H1 (cell line): ENCODE measurements around the gene FEZF1. TPM values are rescaled to one million over a fixed set of nuclear protein-coding genes. Genes with fewer than 3 reads are reported as not detected.

Experiments used
- CTCF ChIA-PET: fragments of 300-600 bp; sonication (Branson Sonifier 250); formaldehyde crosslinking; loops from one replicate; lab custom pipeline; 2021; ENCODE audit not compliant: partially characterized antibody; lab: Charles Lee
- POLR2A ChIA-PET: fragments of 300-600 bp; sonication (Branson Sonifier 250); formaldehyde crosslinking; loops from one replicate; lab custom pipeline; 2021; ENCODE audit warnings: inconsistent platforms; ENCODE audit not compliant: partially characterized antibody; lab: Charles Lee
- DNase-seq, 2 experiments: peaks; one replicate each; pipeline versions ENCODE4 v3.0.0 to v3.0.0-alpha.2; 2010 to 2022; ENCODE audit warnings: low spot score in 2 of 2, low read depth in 1 of 2, mixed read lengths in 1 of 2
- FAIRE-seq: peaks from 2 replicates; lab custom pipeline; 2011; peaks lifted over from hg19 to GRCh38; lab: Jason Lieb, UNC
- H2AFZ ChIP-seq: 2 replicates; pipeline ENCODE4 v1.8.1; 2012; ENCODE audit warnings: low read length, inconsistent platforms
- H2AK5ac ChIP-seq: 2 replicates; pipeline ENCODE4 v1.6.1; 2013; ENCODE audit warnings: low read depth, low read length
- H2BK120ac ChIP-seq: replicated peaks from 2 replicates; pipeline ENCODE3; 2013; ENCODE audit warnings: low read depth, low read length, inconsistent platforms
- H2BK12ac ChIP-seq: 2 replicates; pipeline ENCODE4 v1.6.1; 2013; ENCODE audit warnings: low read depth, low read length
- H2BK15ac ChIP-seq: 2 replicates; pipeline ENCODE4 v1.6.1; 2013; ENCODE audit warnings: low read length
- H2BK20ac ChIP-seq: 2 replicates; pipeline ENCODE4 v1.6.1; 2013; ENCODE audit warnings: low read length
- H2BK5ac ChIP-seq: 2 replicates; pipeline ENCODE4 v1.6.1; 2013; ENCODE audit warnings: low read depth, low read length
- H3K14ac ChIP-seq: 2 replicates; pipeline ENCODE4 v1.6.1; 2013; ENCODE audit warnings: inconsistent platforms; ENCODE audit not compliant: insufficient read length
- H3K18ac ChIP-seq: 2 replicates; pipeline ENCODE4 v1.6.1; 2013; ENCODE audit warnings: low read length; ENCODE audit errors: extremely low read depth
- H3K23ac ChIP-seq: 2 replicates; pipeline ENCODE4 v1.6.1; 2013; ENCODE audit warnings: inconsistent platforms; ENCODE audit not compliant: insufficient read length
- H3K23me2 ChIP-seq: 2 replicates; pipeline ENCODE4 v1.6.1; 2013; ENCODE audit warnings: low read depth, low read length
- H3K27ac ChIP-seq: 2 replicates; pipeline ENCODE4 v1.6.1; 2011; ENCODE audit warnings: low read depth, low read length, inconsistent platforms
- H3K27me3 ChIP-seq, 4 experiments: replicated peaks in 1 of 4; 1 replicate in 1 of 4; 2 replicates in 3 of 4; pipeline versions ENCODE4 v1.6.1 to v1.8.1; 2011 to 2013; ENCODE audit warnings: low read length in 3 of 4, mild to moderate bottlenecking in 3 of 4, inconsistent platforms in 2 of 4, mixed read lengths in 2 of 4, moderate library complexity in 1 of 4; ENCODE audit not compliant: control insufficient read depth in 3 of 4, insufficient read depth in 3 of 4; ENCODE audit errors: extremely low read depth in 1 of 4
- H3K36me3 ChIP-seq, 4 experiments: 2 replicates each; pipeline versions ENCODE4 v1.6.1 to v1.8.1; 2011 to 2013; ENCODE audit warnings: mild to moderate bottlenecking in 4 of 4, low read length in 3 of 4, moderate library complexity in 2 of 4, control low read depth in 1 of 4, inconsistent platforms in 1 of 4; ENCODE audit not compliant: insufficient read depth in 4 of 4, control insufficient read depth in 2 of 4
- H3K4ac ChIP-seq: replicated peaks from 2 replicates; pipeline ENCODE3; 2013; ENCODE audit warnings: low read length, low read depth, mixed read lengths, inconsistent platforms; ENCODE audit not compliant: insufficient read length
- H3K4me1 ChIP-seq, 4 experiments: replicated peaks in 1 of 4; 1 replicate in 1 of 4; 2 replicates in 3 of 4; pipeline versions ENCODE4 v1.6.1 to v1.8.1; 2011 to 2013; ENCODE audit warnings: low read length in 3 of 4, inconsistent platforms in 2 of 4, mixed read lengths in 1 of 4; ENCODE audit not compliant: insufficient read depth in 4 of 4, control insufficient read depth in 3 of 4
- H3K4me2 ChIP-seq, 2 experiments: 2 replicates each; pipeline versions ENCODE4 v1.6.1 to v1.8.1; 2011 to 2013; ENCODE audit warnings: low read depth in 2 of 2, low read length in 2 of 2, control low read depth in 1 of 2, inconsistent platforms in 1 of 2, mild to moderate bottlenecking in 1 of 2; ENCODE audit not compliant: insufficient read depth in 1 of 2
- H3K4me3 ChIP-seq, 4 experiments: fragments of 200-600, 300-600 bp in 1 of 4; sonication (generic), shearing (Covaris generic), sonication (Bioruptor Twin) in 1 of 4; 2 replicates each; pipeline versions ENCODE4 v1.5.1 to v1.8.1; 2011 to 2016; ENCODE audit warnings: low read length in 4 of 4, low read depth in 3 of 4, control low read depth in 2 of 4, inconsistent platforms in 2 of 4, mild to moderate bottlenecking in 2 of 4, mixed read lengths in 1 of 4, moderate library complexity in 1 of 4; ENCODE audit not compliant: insufficient read depth in 2 of 4; ENCODE audit errors: extremely low read depth in 1 of 4
- H3K56ac ChIP-seq: replicated peaks from 2 replicates; pipeline ENCODE3; 2013; ENCODE audit warnings: low read depth, mild to moderate bottlenecking, mixed read lengths, low read length, inconsistent platforms; ENCODE audit not compliant: insufficient read length
- H3K79me1 ChIP-seq: 2 replicates; pipeline ENCODE4 v1.6.1; 2013; ENCODE audit warnings: low read depth, low read length, control low read depth
- H3K79me2 ChIP-seq, 2 experiments: 2 replicates each; pipeline versions ENCODE4 v1.6.1 to v1.8.1; 2012 to 2013; ENCODE audit warnings: low read length in 2 of 2, mild to moderate bottlenecking in 2 of 2, inconsistent platforms in 1 of 2; ENCODE audit not compliant: insufficient read depth in 2 of 2, control insufficient read depth in 1 of 2
- H3K9ac ChIP-seq, 4 experiments: replicated peaks in 1 of 4; 1 replicate in 1 of 4; 2 replicates in 3 of 4; pipeline versions ENCODE4 v1.6.1 to v1.8.1; 2011 to 2013; ENCODE audit warnings: low read depth in 3 of 4, low read length in 3 of 4, control low read depth in 2 of 4, mild to moderate bottlenecking in 2 of 4, moderate library complexity in 2 of 4, inconsistent platforms in 1 of 4; ENCODE audit errors: extremely low read depth in 1 of 4
- H3K9me3 ChIP-seq, 2 experiments: 2 replicates each; pipeline versions ENCODE4 v1.6.1 to v1.8.1; 2012 to 2013; ENCODE audit warnings: mild to moderate bottlenecking in 2 of 2, moderate library complexity in 2 of 2, control low read depth in 1 of 2, inconsistent platforms in 1 of 2, low read depth in 1 of 2, low read length in 1 of 2, mixed read lengths in 1 of 2; ENCODE audit not compliant: insufficient read depth in 2 of 2
- H4K20me1 ChIP-seq, 2 experiments: replicated peaks in 1 of 2; 2 replicates each; pipeline versions ENCODE3 to v1.8.1; 2011 to 2013; ENCODE audit warnings: inconsistent platforms in 2 of 2, low read length in 2 of 2, mild to moderate bottlenecking in 1 of 2; ENCODE audit not compliant: insufficient read depth in 2 of 2, control insufficient read depth in 1 of 2
- H4K5ac ChIP-seq: 2 replicates; pipeline ENCODE4 v1.6.1; 2013; ENCODE audit warnings: low read length, low read depth, mixed read lengths, inconsistent platforms; ENCODE audit not compliant: insufficient read length
- H4K8ac ChIP-seq: 2 replicates; pipeline ENCODE4 v1.8.0; 2013; ENCODE audit warnings: mild to moderate bottlenecking, moderate library complexity, low read length, inconsistent platforms; ENCODE audit not compliant: insufficient read depth; ENCODE audit errors: extremely low read depth
- H4K91ac ChIP-seq: replicated peaks from 2 replicates; pipeline ENCODE3; 2013; ENCODE audit warnings: low read length, mixed read lengths, inconsistent platforms; ENCODE audit not compliant: insufficient read length
- KDM1A ChIP-seq: fragments of 200-600, 300-600 bp; sonication (generic); IDR thresholded peaks from 2 replicates; pipeline ENCODE4 v1.7.1; 2016; ENCODE audit warnings: mild to moderate bottlenecking, low read length, borderline replicate concordance
- NANOG ChIP-seq: IDR thresholded peaks from 2 replicates; pipeline ENCODE4 v1.6.1; 2011; ENCODE audit warnings: low read length, low read depth, mild to moderate bottlenecking, inconsistent platforms; ENCODE audit not compliant: insufficient read depth, poor library complexity, severe bottlenecking
- RAD21 ChIP-seq, 2 experiments: IDR thresholded peaks in 1 of 2; conservative IDR thresholded peaks in 1 of 2; 2 replicates each; pipeline ENCODE4 v1.6.1; 2011; ENCODE audit warnings: low read depth in 2 of 2, low read length in 2 of 2, improper control_type of control experiment in 1 of 2, inconsistent platforms in 1 of 2, mild to moderate bottlenecking in 1 of 2, moderate library complexity in 1 of 2
- SAP30 ChIP-seq: fragments of 300-600 bp; sonication (generic); IDR thresholded peaks from 2 replicates; pipeline ENCODE4 v1.7.1; 2012; ENCODE audit warnings: low read length, moderate library complexity, mild to moderate bottlenecking, inconsistent platforms; ENCODE audit not compliant: insufficient read depth, insufficient replicate concordance
- SUZ12 ChIP-seq: fragments of 200-600 bp; sonication (generic); IDR thresholded peaks from 2 replicates; pipeline ENCODE4 v1.6.1; 2012; ENCODE audit warnings: mild to moderate bottlenecking, inconsistent platforms, low read length, moderate library complexity, mixed read lengths
- TBP ChIP-seq: IDR thresholded peaks from 2 replicates; pipeline ENCODE4 v1.6.1; 2011; ENCODE audit warnings: low read depth, low read length, improper control_type of control experiment
- WGBS, 2 experiments: shearing (Covaris generic) in 1 of 2; methylation state at CpG; one replicate each; pipeline versions ENCODE4 v1.1.6 to v1.1.7; 2013 to 2015; ENCODE audit warnings: low lambda C conversion rate in 2 of 2, mixed read lengths in 2 of 2, inconsistent platforms in 1 of 2, low coverage in 1 of 2, missing lambda C conversion rate in 1 of 2; ENCODE audit not compliant: insufficient replicate concordance in 2 of 2, insufficient coverage in 1 of 2, insufficient read length in 1 of 2; ENCODE audit errors: extremely low coverage in 1 of 2, missing lambda C conversion rate in 1 of 2; 5-methylcytosine and 5-hydroxymethylcytosine counted together
- polyA plus RNA-seq, 7 experiments: library from polyadenylated mRNA; depleted of rRNA in 3 of 7; stranded (reverse) in 5 of 7; unstranded in 2 of 7; fragments of >200 nt in 5 of 7; fragments of 200-250 nt in 2 of 7; gene quantifications; 1 replicate in 5 of 7; 2 replicates in 1 of 7; 4 replicates in 1 of 7; pipeline versions ENCODE4 v1.2.1 to v1.2.3, GENCODE V29; 2011 to 2013; ENCODE audit warnings: missing spikeins in 2 of 7, mixed read lengths in 2 of 7
- total RNA-seq: library from RNA; stranded (reverse); fragmentation: NEBNext Ultra II Directional; extraction: Animal tissue kit (Norgen Biotek cat#: 25700); gene quantifications from 2 replicates; pipeline ENCODE4 v1.2.1, GENCODE V29; 2021

Gene FEZF1
- total and polyA plus RNA-seq, 2 of the 8 experiments (the other 6 are each of a cell fraction or from before 2014, with no cell fraction given): 10.6 to 15.7 TPM

DNA sequence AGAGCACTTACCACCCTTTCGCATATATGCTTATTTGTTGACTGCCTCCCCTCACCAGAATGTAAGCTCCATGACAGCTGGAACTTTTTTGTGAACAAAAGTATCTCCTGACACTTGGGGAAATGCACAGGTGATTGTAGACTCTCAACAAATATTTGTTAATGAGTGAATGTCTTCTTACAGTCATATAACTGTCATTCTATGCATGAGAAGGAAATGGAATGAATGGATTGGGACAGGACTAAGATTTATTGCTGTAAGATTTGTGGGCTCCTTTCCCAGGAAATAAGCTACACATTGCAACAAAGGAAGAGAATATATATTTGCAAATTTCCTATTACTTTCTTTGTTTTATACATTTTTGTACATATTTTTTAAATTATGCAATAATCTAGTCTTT is 48.5 kb downstream of the FEZF1 start:
- no peak overlapping the region for H2AFZ ChIP-seq
- no peak overlapping the region for H2BK12ac ChIP-seq
- H3K56ac ChIP-seq: no peak overlapping the region
- peak overlapping the region in 1 of 2 experiments; percentile 14; a peak in 1 of 4 replicates for H3K4me2 ChIP-seq
- H2BK20ac ChIP-seq: no peak overlapping the region
- no peak overlapping the region for H4K8ac ChIP-seq
- no peak overlapping the region for H3K27ac ChIP-seq
- no peak overlapping the region for H2BK15ac ChIP-seq
- no peak overlapping the region for H3K9ac ChIP-seq
- H2AK5ac ChIP-seq: no peak overlapping the region
- no peaks in the 10 kb centered on the region for H3K79me1 ChIP-seq
- no peak for FAIRE-seq
- H3K36me3 ChIP-seq: no peaks in the 10 kb centered on the region
- no peaks in the 10 kb centered on the region for H4K20me1 ChIP-seq
- no peak overlapping the region for H4K91ac ChIP-seq
- H3K4me1 ChIP-seq: peaks cover 2 to 22% (median 16%) of the 10 kb centered on the region in 4 experiments; a peak in 4 of 7 replicates
- no peak overlapping the region for H2BK120ac ChIP-seq
- no peak overlapping the region for H4K5ac ChIP-seq
- no peak overlapping the region for H3K4me3 ChIP-seq
- no peaks in the 10 kb centered on the region for H3K9me3 ChIP-seq
- 88% methylated on average over 1 of the region's 1 CpG; no CpG with 5 or more reads in 1 of the 2 experiments for WGBS, 2 experiments
- H3K4ac ChIP-seq: no peak overlapping the region
- DNase-seq: no peak
- no peak overlapping the region for H3K14ac ChIP-seq
- CTCF ChIA-PET: interaction anchor here (0.5 to 1.4 kb wide), 3 partner anchors 7 to 277 kb away, joined by 3 read pairs; no protein-coding TSS in a partner anchor
- no peaks in the 10 kb centered on the region for H3K79me2 ChIP-seq
- POLR2A ChIA-PET: interaction anchor here (1.1 kb wide), 1 partner anchor 50 kb away, joined by 3 read pairs; no protein-coding TSS in a partner anchor
- H3K27me3 ChIP-seq: peaks cover 0 to 1% (median 0%) of the 10 kb centered on the region in 4 experiments; a peak in 1 of 7 replicates
- no peaks in the 10 kb centered on the region for H3K23me2 ChIP-seq
- no peak overlapping the region for H3K18ac ChIP-seq
- no peak overlapping the region for H2BK5ac ChIP-seq
- H3K23ac ChIP-seq: no peak overlapping the region
- TF ChIP-seq NANOG (no peak), SAP30 (no peak), KDM1A (no peak), SUZ12 (no peak), RAD21 (IDR thresholded peaks at IDR 0.05 in 1 of 2, conservative IDR thresholded peaks at IDR 0.05 in 1 of 2; ENCODE audit: low read depth in 2 of 2, low read length in 2 of 2) (no peak), TBP (no peak)
